NCI-H82 treated with DMSO at 0.1 percent for 48 hours (cell line): ENCODE measurements around the gene MAP2.

Experiments used
- DNase-seq: peaks from one replicate; lab custom pipeline; 2025; ENCODE audit not compliant: unreplicated experiment; lab: John Stamatoyannopoulos, UW

The MAP2 gene

DNA sequence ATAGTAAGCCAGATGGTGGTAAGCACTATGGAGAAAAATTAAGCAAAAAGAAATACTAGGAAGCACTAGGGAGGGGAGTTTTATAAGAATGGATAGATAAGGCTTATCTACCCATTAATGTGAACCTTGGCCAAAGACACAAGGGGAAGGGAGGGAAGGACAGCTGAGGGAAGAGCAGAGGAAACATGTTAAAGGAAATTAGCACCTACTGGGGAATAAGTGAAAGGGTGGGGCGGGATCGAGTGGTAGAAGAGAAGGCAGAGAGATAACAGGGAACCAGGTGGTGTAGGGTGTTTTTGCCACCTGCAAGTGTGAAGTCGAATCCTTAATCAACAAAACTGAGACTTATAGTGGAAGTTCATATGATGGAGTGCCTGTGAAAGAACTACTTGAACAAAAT, 349.5 kb downstream of the MAP2 start:
- no peak for DNase-seq
